ENCODE measurements around the gene FERD3L.
"Not testable (repeated sequence)": the region's sequence is repeated elsewhere in the genome, so short reads cannot be mapped to it uniquely, and the experiment has no call there.

FERD3L gene, protein sequence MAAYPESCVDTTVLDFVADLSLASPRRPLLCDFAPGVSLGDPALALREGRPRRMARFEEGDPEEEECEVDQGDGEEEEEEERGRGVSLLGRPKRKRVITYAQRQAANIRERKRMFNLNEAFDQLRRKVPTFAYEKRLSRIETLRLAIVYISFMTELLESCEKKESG

DNA sequence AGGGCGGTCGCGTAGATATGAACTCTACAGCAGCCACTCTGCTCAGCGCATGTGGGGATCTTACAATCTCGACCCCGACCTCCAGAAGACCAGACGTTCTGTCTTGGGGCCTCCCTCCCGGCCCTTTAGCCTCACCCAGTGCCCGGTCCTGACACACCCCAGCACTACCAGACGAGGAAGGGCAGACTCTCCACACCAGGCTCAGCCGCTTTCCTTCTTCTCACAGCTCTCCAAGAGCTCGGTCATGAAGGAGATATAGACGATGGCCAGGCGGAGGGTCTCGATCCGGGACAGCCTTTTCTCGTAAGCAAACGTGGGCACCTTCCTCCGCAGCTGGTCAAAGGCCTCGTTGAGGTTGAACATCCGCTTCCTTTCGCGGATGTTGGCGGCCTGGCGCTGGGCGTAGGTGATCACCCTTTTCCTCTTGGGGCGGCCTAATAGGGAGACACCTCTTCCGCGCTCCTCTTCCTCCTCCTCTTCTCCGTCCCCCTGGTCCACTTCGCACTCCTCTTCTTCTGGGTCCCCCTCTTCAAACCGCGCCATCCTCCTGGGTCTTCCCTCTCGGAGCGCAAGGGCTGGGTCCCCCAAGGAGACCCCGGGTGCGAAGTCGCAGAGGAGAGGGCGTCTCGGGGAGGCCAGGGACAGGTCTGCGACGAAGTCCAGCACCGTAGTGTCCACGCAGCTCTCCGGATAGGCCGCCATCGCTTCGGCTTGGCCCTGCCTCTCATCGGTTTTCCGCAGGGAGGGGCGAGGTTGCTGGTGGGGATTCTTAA is at the start of gene FERD3L:
TSS of gene FERD3L (minus strand) at position 761 of the 773 bp plus-strand sequence. CDS start at position 702, 59 bp downstream.
- no peak for DNase-seq

DNA sequence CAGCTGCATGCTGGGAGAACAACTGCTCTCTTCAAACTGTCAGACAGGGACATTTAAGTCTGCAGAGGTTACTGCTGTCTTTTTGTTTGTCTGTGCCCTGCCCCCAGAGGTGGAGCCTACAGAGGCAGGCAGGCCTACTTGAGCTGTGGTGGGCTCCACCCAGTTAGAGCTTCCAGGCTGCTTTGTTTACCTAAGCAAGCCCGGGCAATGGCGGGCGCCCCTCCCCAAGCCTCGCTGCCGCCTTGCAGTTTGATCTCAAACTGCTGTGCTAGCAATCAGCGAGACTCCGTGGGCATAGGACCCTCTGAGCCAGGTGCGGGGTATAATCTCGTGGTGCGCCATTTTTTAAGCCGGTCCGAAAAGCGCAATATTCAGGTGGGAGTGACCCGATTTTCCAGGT is 49.2 kb upstream of the FERD3L start:
- not testable (repeated sequence) for DNase-seq

DNA sequence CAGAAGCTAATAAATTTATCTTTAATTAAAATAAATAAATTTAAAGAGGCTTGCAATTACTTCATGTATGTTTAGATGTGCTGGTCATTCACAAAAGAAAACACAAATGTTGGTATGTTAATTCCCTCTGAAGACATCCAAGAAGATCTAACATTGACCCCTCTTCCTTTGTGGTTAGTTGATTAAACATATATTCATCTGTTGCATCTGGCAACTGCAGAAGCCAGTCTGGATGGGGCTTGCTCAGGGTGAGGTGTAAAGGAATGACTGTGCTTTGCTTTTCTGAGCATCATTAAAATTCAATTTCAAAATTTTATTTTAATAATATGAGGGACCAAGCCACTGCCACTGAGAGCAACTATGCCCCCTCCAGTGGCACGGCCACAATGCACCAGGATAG is 36.4 kb upstream of the FERD3L start:
- no peak for DNase-seq

DNA sequence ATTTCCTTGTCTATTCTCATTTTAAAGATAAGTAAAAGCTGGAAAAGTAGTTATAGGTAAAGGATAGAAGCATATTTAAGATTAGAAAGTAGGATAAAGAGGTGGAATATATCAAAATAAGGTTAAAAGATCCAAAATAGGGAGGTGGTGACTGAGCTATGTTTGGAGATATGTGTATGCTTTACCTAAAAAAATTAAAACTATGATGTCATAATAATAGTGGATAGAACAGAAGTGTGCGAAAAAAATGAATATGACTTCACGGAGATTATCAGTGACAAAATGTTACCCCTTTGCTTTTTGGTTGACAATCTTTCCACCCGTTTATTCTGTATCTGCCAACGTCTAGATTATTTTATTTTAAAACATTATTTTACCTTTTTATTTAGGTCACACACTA is 33.4 kb upstream of the FERD3L start:
- no peak for DNase-seq

DNA sequence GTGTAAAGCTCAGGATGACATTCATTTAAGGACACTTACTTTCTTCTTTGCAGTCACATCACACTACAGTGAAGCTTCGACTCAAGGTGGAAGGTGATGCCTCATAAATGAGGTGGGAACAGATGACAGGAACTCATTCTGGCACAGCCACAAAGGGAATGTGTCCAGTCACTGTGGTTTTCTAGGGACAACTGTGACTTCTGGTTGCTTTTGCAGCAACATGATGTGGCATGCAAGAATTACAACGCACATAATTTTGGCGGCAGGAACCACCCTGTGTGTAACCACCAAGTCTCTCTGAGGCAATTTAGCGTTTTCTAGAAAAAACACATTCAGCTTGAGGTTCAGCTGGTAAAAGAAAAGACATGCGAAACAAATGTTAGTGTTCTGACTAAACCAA is 32.0 kb upstream of the FERD3L start:
- no peak for DNase-seq

DNA sequence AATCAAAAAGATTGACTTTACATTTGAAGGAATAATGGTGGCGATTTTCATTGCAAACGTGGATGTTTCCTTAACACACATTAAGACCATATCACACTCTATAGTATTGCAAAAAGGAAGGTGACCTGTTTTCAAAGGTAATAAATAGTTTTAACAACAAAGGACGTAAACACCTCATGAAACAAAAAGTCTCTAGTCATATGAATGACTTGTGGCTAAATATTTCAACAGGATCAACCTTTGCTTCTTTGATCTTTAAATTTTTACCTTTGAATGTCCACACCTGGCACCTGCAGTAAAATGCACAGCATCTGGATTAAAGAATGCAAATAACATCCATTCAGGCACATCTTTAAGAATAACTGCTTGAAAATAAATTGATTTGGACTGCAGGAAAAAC is 30.0 kb upstream of the FERD3L start:
- DNase-seq = no peak

DNA sequence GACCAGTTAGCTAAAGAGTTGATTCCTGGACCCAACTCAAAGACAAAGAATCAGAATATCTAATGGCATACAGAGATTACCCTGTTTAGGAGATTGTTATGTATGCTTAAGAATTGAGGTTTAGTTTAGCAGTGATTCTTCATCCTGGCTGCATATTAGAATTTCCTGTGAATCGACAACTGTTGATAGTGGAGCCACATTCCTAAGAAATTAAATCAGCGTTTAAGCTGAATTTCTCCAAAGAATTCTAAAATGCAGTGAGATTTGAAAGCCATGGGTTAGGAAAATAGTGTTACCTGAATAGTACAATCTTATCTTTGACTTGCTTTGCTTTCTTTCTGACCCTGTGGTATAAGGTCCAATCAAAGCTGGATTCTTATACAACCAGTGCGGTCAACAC is 16.4 kb upstream of the FERD3L start:
- no peak for DNase-seq

DNA sequence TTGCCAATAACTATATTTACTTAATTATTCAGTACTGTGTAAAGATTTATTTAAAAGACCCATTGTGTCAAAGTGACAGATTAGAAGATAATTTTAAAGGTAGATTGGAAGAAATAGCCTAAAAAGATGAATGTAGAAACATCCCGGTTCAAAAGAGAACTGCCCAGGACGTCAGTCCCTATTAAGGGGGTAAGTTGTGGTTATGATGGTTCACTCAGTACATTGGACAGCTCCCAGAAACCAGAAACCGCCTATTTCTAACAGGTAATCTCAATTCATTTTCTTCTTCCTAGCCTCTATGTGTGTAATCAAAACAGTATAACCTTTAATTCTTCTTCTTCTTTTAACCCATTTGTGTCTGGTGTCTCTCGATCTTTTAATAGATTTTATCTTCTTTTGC is 1.5 kb upstream of the FERD3L start:
- DNase-seq = no peak

DNA sequence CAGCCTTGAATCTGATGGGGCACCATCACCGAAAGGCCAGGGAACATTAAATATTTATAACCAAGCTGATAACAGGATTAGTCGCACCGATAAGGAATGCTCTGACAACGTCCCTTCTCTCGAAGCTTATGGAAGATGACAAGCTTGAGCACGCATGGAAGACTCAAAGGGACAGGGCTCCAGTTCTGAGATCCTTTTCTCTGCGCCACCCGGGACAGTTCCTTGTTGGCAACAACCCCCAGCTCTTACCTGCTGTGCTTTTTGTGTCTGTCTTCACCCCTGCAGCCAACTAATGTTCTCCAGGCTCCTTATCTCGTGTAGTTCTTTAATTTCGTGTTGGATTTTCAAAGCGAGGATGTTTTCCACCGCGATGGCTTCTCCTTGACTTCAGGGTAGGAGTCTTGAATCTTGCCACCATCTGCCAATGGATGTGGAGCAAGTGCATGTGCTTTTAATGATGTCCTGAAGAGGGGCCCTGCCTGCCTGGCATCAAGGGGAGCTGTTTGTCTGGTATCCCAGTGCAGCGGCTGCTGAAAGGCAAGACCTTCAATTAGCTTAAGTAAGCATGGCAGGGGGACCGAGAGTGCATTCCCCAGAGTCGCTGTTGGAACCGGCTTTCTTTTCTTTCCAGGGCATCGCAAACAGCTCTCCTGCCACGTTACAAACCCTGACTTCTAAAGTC is 354 bp upstream of the FERD3L start:
- peak; percentile 60 for DNase-seq

DNA sequence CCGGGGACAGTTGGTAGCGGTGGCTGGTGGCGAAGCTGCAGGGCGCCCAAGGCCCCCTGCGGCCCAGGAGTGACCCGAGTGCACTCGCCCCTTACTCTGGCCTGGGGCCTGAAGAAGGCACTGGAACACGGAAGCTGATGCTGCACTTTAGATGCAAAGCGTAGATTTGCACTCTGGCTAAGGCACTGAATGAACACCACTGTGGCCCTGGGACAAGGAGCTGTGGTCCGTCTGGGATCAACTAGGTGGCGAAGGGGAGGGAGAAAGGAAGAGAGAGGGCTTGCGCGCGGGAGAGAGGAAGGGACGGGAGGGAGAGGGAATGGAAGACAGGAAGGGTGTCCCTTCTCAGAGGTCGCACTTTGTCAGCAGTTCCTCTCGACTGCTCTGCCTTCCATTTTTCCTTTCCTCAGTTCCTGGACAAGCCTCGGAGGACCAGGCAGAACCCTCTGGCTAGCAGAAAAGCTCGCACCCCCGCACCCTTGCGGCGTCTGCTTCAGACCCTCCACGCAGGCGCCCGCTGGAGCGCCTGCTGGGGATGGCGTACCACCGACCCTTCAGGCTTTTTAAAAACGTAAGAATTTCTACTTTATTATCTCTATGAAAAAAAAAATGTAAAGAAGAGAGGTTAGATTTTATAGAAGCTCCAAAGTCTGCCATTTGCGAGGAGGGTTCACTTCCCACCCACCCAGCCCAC is 1.2 kb downstream of the FERD3L start:
- no peak for DNase-seq

DNA sequence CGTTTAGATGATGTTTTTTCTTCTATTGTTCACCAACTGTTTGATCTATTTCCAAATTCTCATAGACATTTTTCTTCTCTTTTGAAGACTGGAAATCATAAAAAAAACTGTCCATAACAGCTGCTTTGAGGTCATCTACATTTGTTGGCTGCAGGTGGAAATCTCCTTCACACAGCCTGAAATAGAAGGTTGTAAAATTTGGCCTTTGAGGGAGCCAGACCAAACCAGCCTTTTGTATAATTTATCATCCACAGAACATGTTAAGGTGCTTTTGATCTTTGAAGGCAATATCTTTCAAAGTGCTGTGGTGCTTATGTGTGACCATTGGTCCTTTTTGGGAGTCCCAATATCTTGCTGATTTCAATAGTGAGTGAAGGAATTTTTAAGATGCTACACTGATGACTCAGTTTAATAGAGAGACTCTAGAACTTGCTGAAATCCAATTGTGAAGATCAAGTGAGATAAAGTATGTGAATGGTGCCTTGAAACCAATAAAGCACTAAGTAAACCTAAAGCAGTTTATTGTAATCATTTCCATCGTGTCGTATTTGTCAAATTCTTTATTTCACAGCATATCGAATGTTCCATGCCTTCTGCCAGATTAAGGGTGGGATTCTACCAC is 5.4 kb downstream of the FERD3L start:
- DNase-seq = no peak

DNA sequence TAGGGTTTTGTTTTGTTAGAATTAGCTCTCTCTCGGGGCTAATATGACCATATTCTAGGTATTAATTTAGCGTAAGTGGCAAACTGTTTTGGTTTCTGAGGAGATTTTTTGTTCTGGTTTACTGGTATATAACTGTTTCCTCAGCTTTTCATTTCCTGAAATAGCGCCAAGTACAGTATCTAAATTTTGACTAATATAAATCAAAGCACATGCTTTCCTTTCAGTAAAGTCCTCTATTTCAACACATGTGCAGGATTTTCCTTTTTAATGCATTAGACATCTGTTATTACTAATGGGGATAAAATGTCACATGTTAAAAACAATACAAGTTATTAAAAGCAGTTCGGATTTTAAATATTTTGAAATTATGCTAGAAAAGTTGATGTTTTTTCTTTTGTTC is 11.3 kb downstream of the FERD3L start:
- DNase-seq = no peak

DNA sequence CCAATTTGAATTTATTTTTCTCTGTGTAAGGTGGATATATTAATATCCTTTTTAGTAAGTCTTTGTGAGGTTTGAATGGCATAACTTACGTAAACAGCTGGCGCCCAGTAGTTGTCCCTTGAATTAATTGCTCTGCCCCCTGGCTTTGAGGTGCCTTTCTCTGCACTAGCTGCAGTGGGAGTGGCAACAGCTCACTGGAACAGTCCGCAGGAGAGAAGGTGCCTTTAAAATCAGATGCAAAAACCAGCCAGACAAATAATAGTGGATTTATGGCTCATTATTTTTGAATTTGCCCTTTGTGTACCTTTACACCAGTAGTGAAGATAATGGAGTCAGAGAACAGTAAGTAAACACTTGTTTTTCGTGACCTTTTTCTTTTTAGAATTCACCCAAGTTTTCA is 11.8 kb downstream of the FERD3L start:
- DNase-seq = no peak

DNA sequence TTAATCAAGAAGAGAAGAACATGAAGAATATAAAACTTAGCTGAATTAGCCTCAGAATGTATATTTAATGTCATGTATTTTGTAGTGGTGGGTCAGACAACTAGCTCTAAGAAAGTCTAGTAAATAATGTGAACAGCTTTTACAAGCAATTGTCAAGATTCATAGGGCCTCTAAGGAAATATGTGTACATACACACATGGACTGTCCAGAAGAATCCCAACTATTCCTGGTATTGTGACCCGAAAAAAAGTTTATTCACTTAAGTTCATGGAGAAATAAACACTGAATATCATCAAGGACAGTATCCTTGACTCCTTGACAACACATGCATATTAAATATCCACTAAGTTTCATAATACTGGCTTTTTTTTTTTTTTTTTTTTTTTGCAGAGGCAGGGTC is 16.4 kb downstream of the FERD3L start:
- no peak for DNase-seq

DNA sequence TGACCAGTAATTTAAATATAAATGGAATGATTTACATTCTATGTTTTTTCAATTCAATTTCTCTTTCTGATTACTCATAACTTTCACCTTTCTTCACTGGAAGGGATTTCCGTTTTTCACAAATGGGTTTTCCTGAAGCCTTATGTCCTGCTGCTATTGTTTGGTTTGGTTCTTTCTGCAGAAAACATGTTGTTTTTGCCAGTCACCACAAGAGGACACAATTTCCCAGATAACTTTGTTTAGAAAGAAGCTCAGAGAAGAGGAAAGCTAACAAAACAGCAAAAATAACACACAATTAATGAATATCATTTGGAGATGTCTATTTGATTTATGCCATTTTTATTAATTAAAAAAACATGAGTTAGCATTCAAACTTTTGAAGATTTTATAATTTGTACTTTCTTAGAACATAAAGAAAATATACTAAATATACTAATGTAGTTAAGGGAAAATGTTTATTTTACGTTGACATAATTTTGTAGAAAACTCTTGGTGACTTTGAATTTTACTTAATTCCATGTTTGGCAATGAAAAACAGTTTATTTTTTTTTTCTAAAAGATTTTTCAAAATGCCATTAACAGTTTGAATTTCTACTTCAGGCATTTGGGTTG is 23.1 kb downstream of the FERD3L start:
- peak; percentile 85 for DNase-seq

DNA sequence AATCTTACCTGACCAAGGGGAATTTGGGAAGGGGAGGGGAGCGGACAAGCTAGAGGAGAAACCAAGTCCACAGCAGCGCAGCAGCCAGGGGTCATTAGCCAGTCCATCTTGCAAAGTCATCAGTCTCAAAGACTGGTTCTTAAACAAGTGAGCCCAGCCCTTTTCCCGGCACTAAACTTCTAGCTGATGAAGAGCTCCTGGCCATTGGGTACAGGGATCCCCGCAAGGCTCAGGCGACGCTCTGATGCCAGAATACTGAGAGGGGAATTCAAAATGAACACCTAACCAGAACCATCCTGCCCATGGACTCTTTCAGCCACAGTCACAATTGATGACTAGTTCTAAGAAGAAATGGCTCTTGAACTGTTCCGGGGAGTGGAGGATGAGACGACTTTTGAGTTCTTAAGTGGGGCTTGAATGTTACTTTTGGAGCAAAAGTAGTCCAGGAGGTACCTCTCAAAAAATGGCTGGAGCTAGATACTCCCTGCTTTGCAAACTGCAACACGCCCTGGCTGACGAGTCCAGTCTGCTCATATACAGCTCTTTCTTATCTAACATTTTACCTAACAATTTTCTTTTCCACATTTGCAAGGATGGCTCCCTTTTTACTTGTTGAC is 25.2 kb downstream of the FERD3L start:
- no peak for DNase-seq

DNA sequence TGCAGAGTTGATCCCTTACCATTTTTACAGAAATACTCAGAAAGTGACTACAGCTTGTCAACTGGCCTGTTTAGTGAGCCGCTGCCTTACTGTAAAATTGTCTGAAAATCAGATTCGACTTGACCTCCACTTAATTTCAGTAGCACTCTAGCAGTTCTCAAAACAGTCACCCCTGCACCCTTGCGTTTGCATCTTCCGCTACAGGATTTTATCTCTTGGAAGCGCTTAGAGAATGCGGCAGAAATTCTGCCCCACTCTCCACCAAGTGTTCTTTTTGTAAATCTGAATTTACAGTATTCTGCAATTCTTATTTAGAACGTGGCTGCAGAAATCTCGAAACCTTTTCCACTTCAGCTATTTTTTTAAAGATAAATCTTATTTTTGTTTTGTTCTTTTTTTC is 25.8 kb downstream of the FERD3L start:
- DNase-seq = no peak

DNA sequence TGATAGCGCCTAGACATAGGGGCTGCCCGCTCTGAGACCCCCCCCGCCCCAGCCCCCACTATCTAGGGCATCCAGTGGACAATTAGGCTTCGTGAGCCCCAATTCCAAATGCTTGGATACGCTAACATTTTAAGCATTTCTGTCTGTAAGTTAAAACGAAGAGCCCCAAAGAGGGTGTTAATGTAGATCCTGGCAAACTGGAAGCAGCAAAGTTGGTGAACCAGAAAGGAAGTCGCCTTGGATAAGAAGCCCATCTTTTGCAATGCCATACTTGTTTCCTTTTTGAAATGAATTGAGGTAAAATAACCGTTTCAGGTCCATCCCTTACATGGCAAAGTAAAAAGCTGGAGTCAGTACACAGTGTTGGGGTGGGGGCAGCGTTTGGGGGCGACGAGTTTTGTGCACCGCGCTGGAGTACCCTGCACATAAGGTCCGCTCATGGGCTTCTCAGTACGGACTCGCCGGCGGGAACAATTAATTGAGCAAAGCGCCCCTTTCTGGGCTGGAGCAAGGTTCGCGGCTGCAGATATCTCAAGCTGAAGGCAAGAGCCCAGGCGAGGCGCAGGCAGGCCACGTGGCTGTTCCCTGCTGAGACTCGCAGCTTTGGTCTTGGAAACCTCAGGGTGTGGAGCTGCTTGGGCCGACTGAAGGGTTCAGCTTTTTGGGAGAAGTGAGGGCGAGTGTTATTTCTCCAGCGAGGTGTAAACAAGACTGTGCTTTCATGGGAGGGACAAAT is 26.4 kb downstream of the FERD3L start:
- no peak for DNase-seq

DNA sequence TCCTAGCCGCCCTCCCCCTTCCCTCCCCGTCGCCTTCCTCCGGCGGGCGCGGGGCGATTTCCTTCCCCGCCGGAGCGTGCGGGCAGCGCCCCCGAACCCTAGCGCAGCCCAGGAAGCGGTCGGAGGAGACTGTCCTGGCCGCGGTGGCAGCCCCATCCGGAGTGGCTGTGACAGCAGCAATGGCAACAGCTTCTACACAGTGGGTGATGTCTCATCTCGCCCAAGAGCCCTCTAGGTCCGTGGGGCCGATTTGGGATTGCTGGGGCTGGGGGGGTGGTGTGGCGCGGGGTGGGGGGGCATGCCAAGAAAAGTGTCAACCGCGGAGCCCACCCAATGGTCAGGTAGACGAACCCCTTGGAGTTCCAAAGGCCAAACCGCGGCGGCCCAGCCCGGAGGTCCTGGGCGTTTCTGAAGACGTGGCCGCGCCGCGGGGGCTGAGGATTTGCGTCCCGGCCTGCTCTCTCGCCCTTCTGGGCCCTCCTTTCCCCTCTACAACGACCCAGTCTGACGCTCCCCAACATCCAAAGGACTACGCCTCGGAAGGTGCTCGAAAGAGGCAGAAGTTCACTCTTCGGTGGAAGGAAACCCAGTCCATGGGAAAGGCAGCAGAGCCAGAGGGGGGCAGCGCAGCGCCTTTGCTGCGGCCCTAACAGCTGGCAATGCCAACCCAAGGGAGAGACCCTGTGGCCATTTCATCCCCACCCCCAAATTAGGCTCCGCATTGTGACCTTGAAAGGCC is 27.2 kb downstream of the FERD3L start:
- DNase-seq = no peak

DNA sequence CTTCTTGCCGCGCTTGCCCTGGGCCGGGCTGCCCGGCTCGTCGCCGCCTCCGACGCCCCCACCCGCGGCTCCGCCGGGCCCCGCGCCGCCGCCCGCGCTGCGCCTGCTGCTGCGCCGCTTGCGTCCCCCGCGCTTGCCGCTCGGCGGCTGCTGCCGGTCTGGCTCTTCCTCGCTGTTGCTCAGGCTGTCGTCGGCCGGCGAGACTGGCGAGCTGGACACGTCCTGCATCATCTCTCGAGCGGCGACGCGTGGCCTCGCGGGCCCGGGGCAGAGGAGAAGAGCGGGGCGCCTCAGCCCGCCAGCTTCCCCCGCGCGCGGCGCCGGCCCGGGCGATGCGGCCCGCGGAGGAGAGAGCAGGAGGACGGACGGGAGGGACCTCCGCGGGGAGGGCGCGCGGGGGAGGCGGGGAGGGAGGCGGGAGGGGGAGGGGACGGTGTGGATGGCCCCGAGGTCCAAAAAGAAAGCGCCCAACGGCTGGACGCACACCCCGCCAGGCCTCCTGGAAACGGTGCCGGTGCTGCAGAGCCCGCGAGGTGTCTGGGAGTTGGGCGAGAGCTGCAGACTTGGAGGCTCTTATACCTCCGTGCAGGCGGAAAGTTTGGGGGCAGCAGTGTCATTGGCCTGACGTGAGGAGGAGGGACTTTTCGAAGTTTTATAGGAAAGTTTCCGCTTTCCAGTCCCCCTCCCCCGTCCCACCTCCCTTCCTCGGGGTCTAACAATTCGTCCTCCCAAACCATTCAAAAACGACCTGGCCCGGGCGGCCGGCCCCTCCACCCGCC is 27.9 kb downstream of the FERD3L start, which contains the start of gene TWIST1:
TSS of gene TWIST1 (minus strand) at position 546 of the 779 bp plus-strand sequence. CDS start at position 231, 315 bp downstream.
- no peak for DNase-seq

All from NCI-H2081 treated with DMSO at 0.1 percent for 48 hours (cell line).